CD8-positive, alpha-beta memory T cell (primary cell): ENCODE measurements around the gene SERPIND1. TPM values are rescaled to one million over a fixed set of nuclear protein-coding genes. Genes with fewer than 3 reads are reported as not detected.

Experiments
- CTCF ChIA-PET: fragments of 350-600 bp; sonication (Branson Sonifier 250); formaldehyde crosslinking; loops from one replicate; lab custom pipeline; 2021; ENCODE audit warnings: antibody characterized with exemption; lab: Charles Lee
- POLR2A ChIA-PET: fragments of 350-600 bp; sonication (Branson Sonifier 250); formaldehyde crosslinking; loops from one replicate; lab custom pipeline; 2021; ENCODE audit warnings: antibody characterized with exemption; lab: Charles Lee
- DNase-seq, 5 donors: peaks; one replicate each; pipeline versions ENCODE4 v3.0.0 to v3.0.0-alpha.2; 2020 to 2022; ENCODE audit warnings: mixed read lengths in 1 of 5
- H3K27ac ChIP-seq: one replicate; pipeline ENCODE4 v1.7.0; 2013; ENCODE audit warnings: low read depth, mild to moderate bottlenecking, low read length, moderate library complexity
- H3K27me3 ChIP-seq: 2 replicates; pipeline ENCODE4 v1.7.0; 2013; ENCODE audit warnings: low read length, mild to moderate bottlenecking; ENCODE audit not compliant: insufficient read depth, poor library complexity, severe bottlenecking
- H3K36me3 ChIP-seq: 2 replicates; pipeline ENCODE4 v1.7.0; 2013; ENCODE audit warnings: mild to moderate bottlenecking, low read length, moderate library complexity; ENCODE audit not compliant: insufficient read depth
- H3K4me1 ChIP-seq: 2 replicates; pipeline ENCODE4 v1.7.0; 2013; ENCODE audit warnings: mild to moderate bottlenecking, low read length, moderate library complexity; ENCODE audit not compliant: insufficient read depth
- H3K4me3 ChIP-seq: 2 replicates; pipeline ENCODE4 v1.7.0; 2013; ENCODE audit warnings: mild to moderate bottlenecking, low read length
- H3K9me3 ChIP-seq: 2 replicates; pipeline ENCODE4 v1.7.0; 2013; ENCODE audit warnings: mild to moderate bottlenecking, low read length
- H3K27ac Mint-ChIP-seq, 8 donors: one replicate each; pipeline ENCODE4 v1.8.0; 2020 to 2021; ENCODE audit warnings: mixed read lengths in 8 of 8, mild to moderate bottlenecking in 6 of 8, inconsistent platforms in 3 of 8, moderate library complexity in 3 of 8
- H3K27me3 Mint-ChIP-seq, 2 donors: one replicate each; pipeline ENCODE4 v1.8.0; 2020 to 2021; ENCODE audit warnings: mixed read lengths in 2 of 2, mild to moderate bottlenecking in 1 of 2, moderate library complexity in 1 of 2
- H3K36me3 Mint-ChIP-seq, 3 donors: one replicate each; pipeline ENCODE4 v1.8.0; 2020 to 2021; ENCODE audit warnings: mixed read lengths in 3 of 3, inconsistent platforms in 1 of 3, mild to moderate bottlenecking in 1 of 3
- H3K4me1 Mint-ChIP-seq, 3 donors: one replicate each; pipeline ENCODE4 v1.8.0; 2020 to 2021; ENCODE audit warnings: mixed read lengths in 3 of 3, inconsistent platforms in 1 of 3, mild to moderate bottlenecking in 1 of 3
- H3K4me3 Mint-ChIP-seq, 7 donors: one replicate each; pipeline ENCODE4 v1.8.0; 2020 to 2021; ENCODE audit warnings: mixed read lengths in 7 of 7, mild to moderate bottlenecking in 6 of 7, moderate library complexity in 4 of 7, inconsistent platforms in 2 of 7
- H3K9me3 Mint-ChIP-seq, 5 donors: one replicate each; pipeline ENCODE4 v1.8.0; 2020 to 2022; ENCODE audit warnings: mixed read lengths in 5 of 5, mild to moderate bottlenecking in 3 of 5, moderate library complexity in 2 of 5, inconsistent platforms in 1 of 5
- polyA plus RNA-seq: library from polyadenylated mRNA; unstranded; fragments of 300-500 nt; fragmentation: Illumina TruSeq; gene quantifications from one replicate; pipeline ENCODE4 v1.2.3, GENCODE V29; 2021
- total RNA-seq, 2 experiments: library from RNA; stranded (reverse); gene quantifications; one replicate each; pipeline ENCODE4 v1.2.3, GENCODE V29; 2021

Gene SERPIND1
- total and polyA plus RNA-seq, 3 experiments from 2014 or later: 0.32 TPM; not detected in 2

DNA sequence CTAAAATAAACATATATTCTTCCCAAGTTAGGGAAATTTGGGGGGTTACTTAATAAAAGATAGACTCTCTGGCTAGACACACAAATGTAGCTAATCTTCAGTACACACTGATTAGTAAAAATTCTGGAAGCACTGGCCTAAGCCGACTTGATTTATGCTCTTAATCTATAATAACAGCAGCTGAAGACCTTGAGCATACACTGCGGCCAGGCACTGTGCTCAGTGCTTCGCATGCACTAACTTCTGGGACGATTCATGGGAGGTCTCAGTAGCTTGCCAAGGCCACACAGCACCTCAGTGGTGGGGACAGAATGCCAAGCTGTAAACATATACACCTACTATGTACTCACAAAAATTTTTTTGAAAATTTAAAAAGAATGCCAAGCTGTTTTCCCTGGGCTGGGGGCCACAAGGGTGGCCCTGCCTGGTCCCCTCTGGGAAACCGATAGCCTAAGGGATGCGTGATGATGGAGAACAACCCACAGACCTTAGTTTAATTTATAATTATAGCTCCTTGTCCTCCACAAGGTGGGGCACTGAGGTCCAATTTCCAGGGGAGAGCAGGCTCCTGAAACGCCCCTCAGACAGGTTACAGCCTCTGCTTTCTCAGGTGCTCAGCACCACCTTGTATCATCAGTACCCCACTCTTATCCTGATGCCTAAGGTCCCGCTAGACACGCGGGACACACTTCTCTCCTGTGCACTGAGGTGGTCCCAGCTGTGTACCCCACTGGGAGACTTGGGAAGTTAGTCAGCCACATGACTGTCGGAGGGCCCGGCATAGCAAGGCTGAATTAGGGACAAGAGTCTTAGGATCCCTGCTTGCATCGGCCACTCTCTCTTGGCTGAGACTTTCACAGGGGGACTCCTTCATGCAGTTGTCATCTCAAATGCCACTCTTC is 20.1 kb downstream of the SERPIND1 start:
- H3K27ac Mint-ChIP-seq: peak overlapping the region in 2 of 8 donors; percentile 4 to 65

DNA sequence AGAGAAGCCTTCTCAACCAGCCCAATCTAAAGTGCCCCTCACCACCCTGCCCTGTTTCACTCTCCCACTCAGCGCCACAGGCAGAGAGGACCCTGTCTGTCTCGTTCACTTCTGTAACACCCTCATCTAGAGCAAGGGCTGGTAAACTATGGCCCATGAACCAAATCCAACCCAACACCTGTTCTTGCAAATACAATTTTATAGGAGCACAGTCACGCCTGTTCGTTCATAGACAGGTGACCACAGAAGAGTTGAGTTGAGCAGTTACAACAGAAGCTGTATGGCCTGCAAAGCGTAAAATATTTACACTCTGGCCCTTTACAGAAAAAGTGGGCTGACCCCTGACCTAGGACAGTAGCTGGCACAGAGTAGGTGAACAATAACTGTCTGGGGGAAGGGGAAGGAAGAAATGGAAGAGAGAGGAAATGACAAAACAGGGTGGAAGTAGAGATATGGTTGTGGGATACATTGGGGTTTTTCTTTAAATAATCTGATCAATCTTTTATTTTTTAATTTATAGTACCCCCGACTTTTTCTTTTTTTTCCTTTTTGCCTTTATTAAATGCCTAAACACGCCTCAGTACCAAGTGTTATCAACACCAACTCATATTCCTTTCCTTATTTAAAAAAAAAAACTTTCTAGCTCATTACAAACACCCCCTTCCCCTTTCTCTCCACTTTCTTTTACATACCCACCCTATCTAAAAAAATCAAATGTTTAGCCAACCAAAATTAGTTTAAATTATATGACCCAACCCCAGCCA is 20.9 kb downstream of the SERPIND1 start:
- Mint-ChIP-seq H3K4me1 (peaks cover 0 to 3% (median 0%) of the 10 kb centered on the region in 3 donors), H3K9me3 (no peaks in the 10 kb centered on the region), H3K4me3 (no peak overlapping the region), H3K36me3 (peaks cover 0 to 93% (median 27%) of the 10 kb centered on the region in 3 donors), H3K27me3 (no peaks in the 10 kb centered on the region), H3K27ac (peak overlapping the region in 3 of 8 donors; percentile 23 to 58 (median 35))
- Histone ChIP-seq H3K27ac (no peak overlapping the region), H3K4me1 (no peaks in the 10 kb centered on the region), H3K27me3 (no peaks in the 10 kb centered on the region), H3K4me3 (no peak overlapping the region), H3K36me3 (peaks cover 54% of the 10 kb centered on the region), H3K9me3 (no peaks in the 10 kb centered on the region)
- POLR2A ChIA-PET: interaction anchor here (0.5 kb wide), 1 partner anchor 41 kb away, joined by 3 read pairs; no protein-coding TSS in a partner anchor
- no peak for DNase-seq
- CTCF ChIA-PET: interaction anchor here (1.6 to 4.0 kb wide), 2 partner anchors 8 to 11 kb away, joined by 3 to 18 read pairs; no protein-coding TSS in a partner anchor

More for the DNA sequence above, 20.1 kb downstream of the SERPIND1 start:
- Histone ChIP-seq H3K4me1 (no peaks in the 10 kb centered on the region), H3K27me3 (no peaks in the 10 kb centered on the region), H3K9me3 (no peaks in the 10 kb centered on the region), H3K36me3 (peaks cover 46% of the 10 kb centered on the region), H3K4me3 (no peak overlapping the region), H3K27ac (no peak overlapping the region)
- ChIA-PET POLR2A (interaction anchor here (0.5 kb wide), 2 partner anchors 40 to 472 kb away, joined by 3 to 4 read pairs; no protein-coding TSS in a partner anchor), CTCF (interaction anchor here (1.6 to 4.0 kb wide), 2 partner anchors 9 to 10 kb away, joined by 3 to 18 read pairs; no protein-coding TSS in a partner anchor)
- H3K4me3 Mint-ChIP-seq: no peak overlapping the region
- H3K36me3 Mint-ChIP-seq: peaks cover 0 to 90% (median 24%) of the 10 kb centered on the region in 3 donors
- H3K9me3 Mint-ChIP-seq: no peaks in the 10 kb centered on the region
- peaks cover 0 to 3% (median 0%) of the 10 kb centered on the region in 3 donors for H3K4me1 Mint-ChIP-seq
- H3K27me3 Mint-ChIP-seq: no peaks in the 10 kb centered on the region
- no peak for DNase-seq

DNA sequence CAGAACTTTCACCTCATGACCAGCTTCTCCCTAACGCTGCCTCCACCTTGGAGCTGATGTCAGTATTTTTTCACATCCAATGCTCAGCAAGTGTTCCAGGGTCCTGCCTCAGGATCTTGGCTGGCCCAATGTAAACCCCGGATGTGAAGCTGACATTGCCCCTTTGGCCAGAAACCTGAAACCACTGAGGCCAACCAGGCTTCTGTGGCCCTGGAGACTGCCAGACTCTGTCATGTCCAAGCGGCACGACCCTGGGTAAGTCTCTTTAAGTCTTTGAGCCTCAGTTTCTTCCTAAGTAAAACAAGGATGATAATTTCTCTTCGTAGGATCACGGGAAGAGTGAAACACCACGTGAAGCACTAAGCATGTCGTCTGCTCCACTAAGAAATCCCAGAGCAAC is 22.8 kb downstream of the SERPIND1 start:
- Histone ChIP-seq H3K27me3 (no peaks in the 10 kb centered on the region), H3K27ac (no peak overlapping the region), H3K4me1 (no peaks in the 10 kb centered on the region), H3K4me3 (no peak overlapping the region), H3K9me3 (no peaks in the 10 kb centered on the region), H3K36me3 (peaks cover 58% of the 10 kb centered on the region)
- ChIA-PET CTCF (interaction anchor here (4.0 kb wide), 1 partner anchor 13 kb away, joined by 18 read pairs; no protein-coding TSS in a partner anchor), POLR2A (no interaction called here)
- H3K4me3 Mint-ChIP-seq: no peak overlapping the region
- H3K36me3 Mint-ChIP-seq: peaks cover under 1 to 90% (median 22%) of the 10 kb centered on the region in 3 donors
- peaks cover 0 to 3% (median 0%) of the 10 kb centered on the region in 3 donors for H3K4me1 Mint-ChIP-seq
- H3K9me3 Mint-ChIP-seq: no peaks in the 10 kb centered on the region
- no peak for DNase-seq
- peak overlapping the region in 2 of 8 donors; percentile 48 to 61 for H3K27ac Mint-ChIP-seq
- no peaks in the 10 kb centered on the region for H3K27me3 Mint-ChIP-seq

DNA sequence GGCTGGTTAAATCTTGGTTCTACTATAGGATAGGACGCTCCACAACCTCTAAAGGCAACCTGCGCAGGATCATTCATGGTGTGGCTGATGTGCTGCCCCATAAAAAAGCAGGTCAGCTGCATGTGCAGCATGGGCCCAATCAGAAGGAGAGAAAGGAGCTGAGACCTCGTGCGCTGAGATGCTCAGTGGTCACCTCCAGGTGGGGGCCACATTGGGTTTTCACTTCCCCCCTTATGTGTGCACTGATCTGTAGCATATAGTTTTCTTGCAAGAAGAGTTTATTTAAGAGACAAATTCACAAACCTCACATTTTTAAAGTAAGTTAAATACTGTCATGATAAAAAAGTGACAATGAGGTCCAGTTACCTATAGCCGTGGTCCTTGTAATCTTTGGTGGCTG is 24.3 kb downstream of the SERPIND1 start:
- Histone ChIP-seq H3K27ac (no peak overlapping the region), H3K4me3 (no peak overlapping the region), H3K36me3 (peaks cover 60% of the 10 kb centered on the region), H3K9me3 (no peaks in the 10 kb centered on the region), H3K4me1 (no peaks in the 10 kb centered on the region), H3K27me3 (no peaks in the 10 kb centered on the region)
- CTCF ChIA-PET: no interaction called here
- Mint-ChIP-seq H3K27ac (no peak overlapping the region), H3K4me1 (no peaks in the 10 kb centered on the region), H3K4me3 (no peak overlapping the region), H3K36me3 (peaks cover 7 to 92% (median 25%) of the 10 kb centered on the region in 3 donors), H3K9me3 (no peaks in the 10 kb centered on the region), H3K27me3 (no peaks in the 10 kb centered on the region)
- POLR2A ChIA-PET: no interaction called here
- DNase-seq: no peak

DNA sequence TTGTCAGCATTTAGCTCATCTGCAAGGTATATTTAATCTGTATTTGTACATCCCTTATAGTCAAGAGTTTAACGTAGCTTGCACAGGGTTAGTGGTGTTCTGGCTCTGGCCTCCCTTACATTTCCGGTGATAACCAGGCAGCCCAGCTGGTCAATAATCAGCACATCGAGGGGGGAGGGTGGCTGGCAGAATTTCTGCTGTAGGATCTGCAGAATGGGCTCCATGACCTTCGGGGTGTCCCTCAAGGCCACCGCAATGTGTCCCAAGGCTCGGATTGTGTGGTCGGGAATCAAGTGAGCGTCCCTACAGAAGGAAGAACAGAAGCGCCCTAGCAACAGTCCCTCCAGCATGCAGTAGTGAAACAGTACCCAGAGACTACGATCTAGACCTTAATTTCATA is 25.1 kb downstream of the SERPIND1 start:
- Mint-ChIP-seq H3K4me3 (no peak overlapping the region), H3K27ac (no peak overlapping the region), H3K27me3 (no peaks in the 10 kb centered on the region), H3K9me3 (no peaks in the 10 kb centered on the region), H3K36me3 (peaks cover 7 to 92% (median 25%) of the 10 kb centered on the region in 3 donors), H3K4me1 (no peaks in the 10 kb centered on the region)
- no peak overlapping the region for H3K4me3 ChIP-seq
- no peaks in the 10 kb centered on the region for H3K9me3 ChIP-seq
- no peaks in the 10 kb centered on the region for H3K4me1 ChIP-seq
- DNase-seq: no peak
- CTCF ChIA-PET: no interaction called here
- no peak overlapping the region for H3K27ac ChIP-seq
- POLR2A ChIA-PET: no interaction called here
- no peaks in the 10 kb centered on the region for H3K27me3 ChIP-seq
- H3K36me3 ChIP-seq: peaks cover 68% of the 10 kb centered on the region

DNA sequence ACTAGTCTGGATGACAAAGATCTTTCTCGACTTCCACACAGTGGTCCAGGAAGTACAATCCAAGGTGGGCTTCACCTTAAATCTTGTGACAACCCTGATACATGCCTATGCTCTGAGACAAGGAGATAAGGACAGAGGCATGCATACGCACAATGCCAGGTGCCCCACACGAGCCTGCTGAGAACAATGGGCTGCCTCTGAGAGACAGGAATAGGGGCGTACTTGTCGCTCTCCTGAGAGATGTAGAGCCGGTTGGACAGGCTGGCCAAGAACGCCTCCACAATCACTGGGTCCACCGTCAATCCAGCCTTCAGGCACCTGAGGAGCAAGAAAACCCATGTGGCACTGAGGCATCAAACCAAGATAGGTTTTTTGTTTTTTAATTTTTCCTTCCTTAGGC is 25.5 kb downstream of the SERPIND1 start:
- Mint-ChIP-seq H3K27me3 (no peaks in the 10 kb centered on the region), H3K4me1 (no peaks in the 10 kb centered on the region), H3K9me3 (no peaks in the 10 kb centered on the region), H3K4me3 (no peak overlapping the region), H3K36me3 (peaks cover 7 to 92% (median 30%) of the 10 kb centered on the region in 3 donors), H3K27ac (no peak overlapping the region)
- H3K9me3 ChIP-seq: no peaks in the 10 kb centered on the region
- H3K36me3 ChIP-seq: peaks cover 70% of the 10 kb centered on the region
- no peaks in the 10 kb centered on the region for H3K4me1 ChIP-seq
- no peak for DNase-seq
- H3K27me3 ChIP-seq: no peaks in the 10 kb centered on the region
- CTCF ChIA-PET: interaction anchor here (1.4 kb wide), 1 partner anchor 15 kb away, joined by 5 read pairs; no protein-coding TSS in a partner anchor
- POLR2A ChIA-PET: no interaction called here
- H3K27ac ChIP-seq: no peak overlapping the region
- H3K4me3 ChIP-seq: no peak overlapping the region

DNA sequence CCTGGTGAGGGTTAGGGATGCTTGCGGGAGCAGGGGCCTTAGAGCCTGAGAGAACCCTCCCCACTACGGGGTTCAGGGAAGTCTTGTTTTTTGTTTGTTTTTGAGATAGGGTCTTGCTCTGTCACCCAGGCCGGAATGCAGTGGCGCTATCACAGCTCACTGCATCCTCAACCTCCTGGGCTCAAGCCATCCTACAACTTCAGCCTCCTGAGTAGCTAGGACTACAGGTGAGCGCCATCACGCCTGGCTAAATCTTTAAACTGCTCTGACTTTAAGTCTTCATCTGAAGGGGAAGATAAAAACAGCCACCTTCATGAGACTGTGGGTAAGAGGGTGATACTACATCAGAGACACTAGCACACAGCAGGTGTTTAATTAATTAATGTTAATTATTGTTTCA is 28.5 kb downstream of the SERPIND1 start:
- CTCF ChIA-PET: interaction anchor here (1.6 kb wide), 1 partner anchor 9 kb away, joined by 3 read pairs; no protein-coding TSS in a partner anchor

More for the DNA sequence above, 28.5 kb downstream of the SERPIND1 start:
- Mint-ChIP-seq H3K27ac (peak overlapping the region in 2 of 8 donors; percentile 77 to 92), H3K4me1 (no peaks in the 10 kb centered on the region), H3K4me3 (no peak overlapping the region), H3K27me3 (no peaks in the 10 kb centered on the region), H3K9me3 (no peaks in the 10 kb centered on the region), H3K36me3 (peaks cover 7 to 87% (median 28%) of the 10 kb centered on the region in 3 donors)
- no peak overlapping the region for H3K27ac ChIP-seq
- H3K4me3 ChIP-seq: no peak overlapping the region
- no peaks in the 10 kb centered on the region for H3K4me1 ChIP-seq
- H3K27me3 ChIP-seq: no peaks in the 10 kb centered on the region
- POLR2A ChIA-PET: no interaction called here
- no peaks in the 10 kb centered on the region for H3K9me3 ChIP-seq
- no peak for DNase-seq
- H3K36me3 ChIP-seq: peaks cover 64% of the 10 kb centered on the region
